Measurements from ENCODE around the gene FXYD1. TPM values are rescaled to one million over a fixed set of nuclear protein-coding genes. Genes with fewer than 3 reads are reported as not detected.

The FXYD1 gene
- total RNA-seq, 4 donors from 2014 or later = 44.4 to 92.6 (median 70.7) TPM

GRCh38 chr19:35112995-35113688 is 25.5 kb upstream of the FXYD1 start:
- no peak overlapping the region for H3K27ac ChIP-seq (replicated peaks in 1 of 4)
- no peaks in the 10 kb centered on the region for H3K36me3 ChIP-seq
- no peaks in the 10 kb centered on the region for H3K9me3 ChIP-seq
- H3K4me1 ChIP-seq = peaks cover 9 to 18% (median 12%) of the 10 kb centered on the region in 4 donors
- WGBS = 81% methylated on average over 14 of the region's 15 CpGs
- TF ChIP-seq EP300 (IDR thresholded peaks at IDR 0.05) = no peak
- no peak for TF ChIP-seq POLR2AphosphoS5 (IDR thresholded peaks at IDR 0.05)
- TF ChIP-seq, protein P1, sequence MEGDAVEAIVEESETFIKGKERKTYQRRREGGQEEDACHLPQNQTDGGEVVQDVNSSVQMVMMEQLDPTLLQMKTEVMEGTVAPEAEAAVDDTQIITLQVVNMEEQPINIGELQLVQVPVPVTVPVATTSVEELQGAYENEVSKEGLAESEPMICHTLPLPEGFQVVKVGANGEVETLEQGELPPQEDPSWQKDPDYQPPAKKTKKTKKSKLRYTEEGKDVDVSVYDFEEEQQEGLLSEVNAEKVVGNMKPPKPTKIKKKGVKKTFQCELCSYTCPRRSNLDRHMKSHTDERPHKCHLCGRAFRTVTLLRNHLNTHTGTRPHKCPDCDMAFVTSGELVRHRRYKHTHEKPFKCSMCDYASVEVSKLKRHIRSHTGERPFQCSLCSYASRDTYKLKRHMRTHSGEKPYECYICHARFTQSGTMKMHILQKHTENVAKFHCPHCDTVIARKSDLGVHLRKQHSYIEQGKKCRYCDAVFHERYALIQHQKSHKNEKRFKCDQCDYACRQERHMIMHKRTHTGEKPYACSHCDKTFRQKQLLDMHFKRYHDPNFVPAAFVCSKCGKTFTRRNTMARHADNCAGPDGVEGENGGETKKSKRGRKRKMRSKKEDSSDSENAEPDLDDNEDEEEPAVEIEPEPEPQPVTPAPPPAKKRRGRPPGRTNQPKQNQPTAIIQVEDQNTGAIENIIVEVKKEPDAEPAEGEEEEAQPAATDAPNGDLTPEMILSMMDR (IDR thresholded peaks at IDR 0.05) = no peak
- TF ChIP-seq POLR2A (IDR thresholded peaks at IDR 0.05; ENCODE audit: low read depth) = no peak
- intact Hi-C loops (cut with DNase I) = no loop called here
- peaks cover 0 to 26% (median 0%) of the 10 kb centered on the region in 4 donors for H3K27me3 ChIP-seq
- no peak for DNase-seq (ENCODE audit: extremely low spot score)
- H3K4me3 ChIP-seq = no peak overlapping the region

DNA sequence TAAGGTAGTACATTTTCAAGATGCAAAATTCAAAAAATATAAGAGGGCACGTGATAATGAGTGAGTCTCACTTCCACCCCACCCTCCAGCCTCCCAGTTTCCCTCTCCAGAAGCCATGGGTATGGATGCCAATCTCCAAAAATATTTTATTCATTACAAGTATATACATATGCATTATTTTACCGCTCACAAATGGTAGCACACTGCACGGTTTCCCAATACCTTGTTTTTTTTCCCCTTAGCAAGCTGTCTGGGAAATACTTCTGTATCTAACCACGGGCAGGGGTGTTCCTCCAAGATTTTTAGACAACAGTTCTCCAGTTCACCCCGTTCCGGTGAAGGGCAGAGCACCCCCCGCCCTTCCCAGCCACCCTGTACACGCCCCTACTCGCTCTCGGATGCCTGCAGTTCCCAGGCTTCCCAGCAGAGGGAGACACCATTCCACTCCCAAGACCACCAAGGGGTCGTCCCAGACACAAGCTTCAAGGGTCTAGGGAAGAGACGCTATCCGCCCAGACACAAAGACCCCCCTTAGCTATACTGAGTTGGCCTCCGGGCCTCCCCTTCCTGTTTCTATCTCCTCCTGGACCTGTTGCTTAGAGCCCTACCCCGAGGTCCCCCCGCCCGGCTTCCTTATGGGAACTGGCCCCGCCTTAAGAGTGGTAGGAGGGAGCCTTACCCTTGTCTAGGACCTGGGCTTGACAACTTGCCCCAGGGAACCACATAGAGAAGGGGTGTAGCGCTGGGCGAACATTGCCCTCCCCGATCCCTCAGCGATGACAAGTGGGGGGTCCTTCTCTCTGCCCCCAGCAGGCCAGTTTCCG is 24.1 kb upstream of the FXYD1 start:
- intact Hi-C loops (cut with DNase I) = loop anchor here (1.0 kb wide), 1 partner anchor 21 kb away; the partner anchor contains the start of gene LGI4
- H3K27ac ChIP-seq (replicated peaks in 1 of 4) = peak overlapping the region; percentile 16 to 63 (median 59)
- H3K36me3 ChIP-seq = no peaks in the 10 kb centered on the region
- WGBS = 14% methylated on average over 17 of the region's 23 CpGs
- H3K27me3 ChIP-seq = peaks cover 0 to 16% (median 0%) of the 10 kb centered on the region in 4 donors
- peak overlapping the region; percentile 34 to 46 (median 37) for H3K4me3 ChIP-seq
- no peak for DNase-seq (ENCODE audit: extremely low spot score)
- H3K4me1 ChIP-seq = peaks cover 9 to 14% (median 12%) of the 10 kb centered on the region in 4 donors
- no peaks in the 10 kb centered on the region for H3K9me3 ChIP-seq
- TF ChIP-seq, protein P1 (IDR thresholded peaks at IDR 0.05) = peak; percentile 80 to 97 (median 83)
- TF ChIP-seq POLR2AphosphoS5 (IDR thresholded peaks at IDR 0.05) (peak in 1 of 2 donors; percentile 17), EP300 (IDR thresholded peaks at IDR 0.05) (no peak)

- peak within 1 kb of the TSS; percentile 43 to 72 (median 60) for H3K27ac ChIP-seq (replicated peaks in 1 of 4)
- peaks cover 12 to 19% (median 14%) of the 10 kb centered on the region in 4 donors for H3K4me1 ChIP-seq
- H3K4me3 ChIP-seq = peak within 1 kb of the TSS; percentile 34 to 46 (median 37)
- peaks cover 0 to 9% (median 0%) of the 10 kb centered on the region in 4 donors for H3K27me3 ChIP-seq
- no peak for DNase-seq (ENCODE audit: extremely low spot score)
- H3K36me3 ChIP-seq = no peaks in the 10 kb centered on the region
- TF ChIP-seq POLR2AphosphoS5 (IDR thresholded peaks at IDR 0.05) (peak in 1 of 2 donors; percentile 43), EP300 (IDR thresholded peaks at IDR 0.05) (no peak)
- intact Hi-C loops (cut with DNase I) = no loop called here
- WGBS = 60% methylated on average over 11 of the region's 14 CpGs
- no peaks in the 10 kb centered on the region for H3K9me3 ChIP-seq
Measured at GRCh38 chr19:35115177-35115951, 23.3 kb upstream of the FXYD1 start, which contains the start of gene FXYD3. FXYD3 (plus strand) TSS chr19:35115823; CDS start chr19:35119377, 3,554 bp downstream.

DNA sequence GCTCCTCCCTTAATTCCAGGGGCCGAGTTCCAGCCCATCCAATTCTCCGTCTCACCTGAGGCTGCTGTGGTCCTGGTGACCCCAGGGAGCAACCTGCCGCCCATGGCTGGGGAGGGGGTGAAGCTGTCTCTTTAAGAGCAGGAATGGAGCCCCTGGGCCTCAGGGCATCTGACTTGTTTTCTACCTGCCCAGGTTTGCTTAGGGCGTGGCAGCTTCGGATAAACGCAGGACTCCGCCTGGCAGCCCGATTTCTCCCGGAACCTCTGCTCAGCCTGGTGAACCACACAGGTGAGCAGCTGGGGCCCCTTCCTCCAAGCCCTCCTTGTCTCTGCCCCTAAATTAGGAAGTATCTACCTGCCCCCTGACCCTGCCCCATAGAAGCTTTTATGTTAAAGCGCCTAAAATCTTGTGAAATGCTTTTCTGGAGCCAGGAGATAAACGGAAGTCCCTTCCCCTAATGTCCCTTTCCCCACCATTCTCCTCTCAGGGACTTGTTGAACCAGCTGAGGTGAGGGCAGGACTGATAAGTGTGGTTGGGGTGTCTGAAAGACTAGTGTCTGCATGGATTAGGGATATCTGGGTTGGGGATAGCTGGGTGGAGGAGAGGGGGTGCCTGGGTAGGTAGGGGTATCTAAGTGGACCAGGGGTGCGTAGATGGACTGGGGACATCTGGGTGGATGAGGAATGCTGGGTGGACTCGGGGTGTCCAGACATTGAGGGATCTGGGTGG is 22.4 kb upstream of the FXYD1 start:
- H3K4me1 ChIP-seq = peaks cover 12 to 26% (median 22%) of the 10 kb centered on the region in 4 donors
- H3K27me3 ChIP-seq = peaks cover 0 to under 1% (median 0%) of the 10 kb centered on the region in 4 donors
- intact Hi-C loops (cut with DNase I) = no loop called here
- H3K36me3 ChIP-seq = no peaks in the 10 kb centered on the region
- no peak for DNase-seq (ENCODE audit: extremely low spot score)
- peak overlapping the region; percentile 26 to 44 (median 30) for H3K4me3 ChIP-seq
- H3K9me3 ChIP-seq = no peaks in the 10 kb centered on the region
- TF ChIP-seq POLR2AphosphoS5 (IDR thresholded peaks at IDR 0.05) (no peak), POLR2A (IDR thresholded peaks at IDR 0.05; ENCODE audit: low read depth) (no peak), EP300 (IDR thresholded peaks at IDR 0.05) (no peak)
- TF ChIP-seq, protein P1 (IDR thresholded peaks at IDR 0.05) = no peak
- H3K27ac ChIP-seq (replicated peaks in 1 of 4) = peak overlapping the region; percentile 43 to 72 (median 58)
- WGBS = 95% methylated on average over 11 of the region's 13 CpGs

All from esophagus muscularis mucosa (tissue), 4 donors.